ENCODE data around the gene ALPK3. TPM values are rescaled to one million over a fixed set of nuclear protein-coding genes. Genes with fewer than 3 reads are reported as not detected.
A peak's percentile ranks its signal among the peaks of the same experiment; 100 is the strongest.
"Not testable (repeated sequence)": the region's sequence is repeated elsewhere in the genome, so short reads cannot be mapped to it uniquely, and the experiment has no call there.

The ALPK3 gene
- polyA plus RNA-seq, 3 donors from 2014 or later: not detected

- Mint-ChIP-seq H3K36me3 (no peaks in the 10 kb centered on the region), H3K4me1 (no peaks in the 10 kb centered on the region), H3K4me3 (no peak overlapping the region)
Observed at GRCh38 chr15:84834229-84834955, 17.2 kb downstream of the ALPK3 start.

GRCh38 chr15:84834969-84835368, 17.8 kb downstream of the ALPK3 start:
- Mint-ChIP-seq H3K36me3 (no peaks in the 10 kb centered on the region), H3K27ac (no peak overlapping the region), H3K27me3 (ENCODE audit: low read depth in 3 of 3) (peaks cover 3% of the 10 kb centered on the region in 3 donors), H3K4me1 (no peaks in the 10 kb centered on the region), H3K4me3 (no peak overlapping the region), H3K9me3 (no peaks in the 10 kb centered on the region)
- DNase-seq: no peak

More at GRCh38 chr15:84834229-84834955, 17.2 kb downstream of the ALPK3 start:
- Mint-ChIP-seq H3K27ac (no peak overlapping the region), H3K27me3 (ENCODE audit: low read depth in 3 of 3) (peaks cover 3% of the 10 kb centered on the region in 3 donors), H3K9me3 (no peaks in the 10 kb centered on the region)
- DNase-seq: no peak

GRCh38 chr15:84835661-84836337, 18.6 kb downstream of the ALPK3 start:
- H3K4me3 Mint-ChIP-seq: no peak overlapping the region
- no peaks in the 10 kb centered on the region for H3K4me1 Mint-ChIP-seq
- no peak overlapping the region for H3K27ac Mint-ChIP-seq
- peaks cover 3% of the 10 kb centered on the region in 3 donors for H3K27me3 Mint-ChIP-seq (ENCODE audit: low read depth in 3 of 3)
- H3K9me3 Mint-ChIP-seq: no peaks in the 10 kb centered on the region
- no peak for DNase-seq
- H3K36me3 Mint-ChIP-seq: no peaks in the 10 kb centered on the region

GRCh38 chr15:84836844-84837243, 19.7 kb downstream of the ALPK3 start:
- no peak for DNase-seq
- H3K4me3 Mint-ChIP-seq: no peak overlapping the region
- no peak overlapping the region for H3K27ac Mint-ChIP-seq
- H3K36me3 Mint-ChIP-seq: no peaks in the 10 kb centered on the region
- H3K27me3 Mint-ChIP-seq (ENCODE audit: low read depth in 3 of 3): peaks cover 3 to 5% (median 3%) of the 10 kb centered on the region in 3 donors
- H3K9me3 Mint-ChIP-seq: no peaks in the 10 kb centered on the region
- no peaks in the 10 kb centered on the region for H3K4me1 Mint-ChIP-seq

- Mint-ChIP-seq H3K27me3 (ENCODE audit: low read depth in 3 of 3) (peaks cover 3 to 5% (median 3%) of the 10 kb centered on the region in 3 donors), H3K4me1 (no peaks in the 10 kb centered on the region), H3K4me3 (no peak overlapping the region), H3K27ac (no peak overlapping the region), H3K9me3 (no peaks in the 10 kb centered on the region), H3K36me3 (no peaks in the 10 kb centered on the region)
- DNase-seq: no peak
Observed at GRCh38 chr15:84839714-84840113, 22.6 kb downstream of the ALPK3 start.

GRCh38 chr15:84840255-84840654, 23.1 kb downstream of the ALPK3 start:
- H3K27ac Mint-ChIP-seq: no peak overlapping the region
- no peak overlapping the region for H3K4me3 Mint-ChIP-seq
- no peaks in the 10 kb centered on the region for H3K36me3 Mint-ChIP-seq
- no peaks in the 10 kb centered on the region for H3K4me1 Mint-ChIP-seq
- no peak for DNase-seq
- H3K27me3 Mint-ChIP-seq (ENCODE audit: low read depth in 3 of 3): peaks cover 3 to 5% (median 3%) of the 10 kb centered on the region in 3 donors
- H3K9me3 Mint-ChIP-seq: no peaks in the 10 kb centered on the region

GRCh38 chr15:84840741-84841429, 23.7 kb downstream of the ALPK3 start:
- Mint-ChIP-seq H3K27ac (no peak overlapping the region), H3K36me3 (no peaks in the 10 kb centered on the region), H3K27me3 (ENCODE audit: low read depth in 3 of 3) (peaks cover 3 to 5% (median 3%) of the 10 kb centered on the region in 3 donors), H3K9me3 (peaks cover 0 to 2% (median 0%) of the 10 kb centered on the region in 6 donors), H3K4me1 (no peaks in the 10 kb centered on the region), H3K4me3 (no peak overlapping the region)
- DNase-seq: no peak

- peaks cover 0 to 4% (median 2%) of the 10 kb centered on the region in 3 donors for H3K27me3 Mint-ChIP-seq (ENCODE audit: low read depth in 3 of 3)
- H3K4me3 Mint-ChIP-seq: no peak overlapping the region
- H3K27ac Mint-ChIP-seq: no peak overlapping the region
- no peaks in the 10 kb centered on the region for H3K4me1 Mint-ChIP-seq
- peaks cover 7 to 16% (median 14%) of the 10 kb centered on the region in 6 donors for H3K9me3 Mint-ChIP-seq
- no peak for DNase-seq
- peaks cover 6 to 14% (median 6%) of the 10 kb centered on the region in 3 donors for H3K36me3 Mint-ChIP-seq
Observed at GRCh38 chr15:84842781-84843180, 25.6 kb downstream of the ALPK3 start.

- H3K4me3 Mint-ChIP-seq: no peak overlapping the region
- peaks cover 6 to 18% (median 10%) of the 10 kb centered on the region in 3 donors for H3K36me3 Mint-ChIP-seq
- H3K27ac Mint-ChIP-seq: no peak overlapping the region
- H3K4me1 Mint-ChIP-seq: no peaks in the 10 kb centered on the region
- peaks cover 0 to 4% (median 2%) of the 10 kb centered on the region in 3 donors for H3K27me3 Mint-ChIP-seq (ENCODE audit: low read depth in 3 of 3)
- DNase-seq: no peak
- peaks cover 7 to 16% (median 15%) of the 10 kb centered on the region in 6 donors for H3K9me3 Mint-ChIP-seq
Observed at GRCh38 chr15:84844964-84845363, 27.8 kb downstream of the ALPK3 start.

GRCh38 chr15:84845631-84846030, 28.5 kb downstream of the ALPK3 start:
- DNase-seq: peak in 2 of 3 donors; percentile 4 to 12
- not testable (repeated sequence) for H3K4me3 Mint-ChIP-seq; H3K27ac Mint-ChIP-seq; H3K4me1 Mint-ChIP-seq; H3K27me3 Mint-ChIP-seq (ENCODE audit: low read depth in 3 of 3)
- Mint-ChIP-seq H3K36me3 (peaks cover 6 to 18% (median 10%) of the 10 kb centered on the region in 3 donors), H3K9me3 (peaks cover 7 to 16% (median 15%) of the 10 kb centered on the region in 6 donors)

GRCh38 chr15:84846269-84846668, 29.1 kb downstream of the ALPK3 start:
- H3K27me3 Mint-ChIP-seq (ENCODE audit: low read depth in 3 of 3): peaks cover 0 to 4% (median 2%) of the 10 kb centered on the region in 3 donors
- H3K4me3 Mint-ChIP-seq: no peak overlapping the region
- H3K9me3 Mint-ChIP-seq: peaks cover 7 to 16% (median 15%) of the 10 kb centered on the region in 6 donors
- no peaks in the 10 kb centered on the region for H3K4me1 Mint-ChIP-seq
- H3K36me3 Mint-ChIP-seq: peaks cover 6 to 18% (median 10%) of the 10 kb centered on the region in 3 donors
- no peak for DNase-seq
- H3K27ac Mint-ChIP-seq: no peak overlapping the region

- H3K27me3 Mint-ChIP-seq (ENCODE audit: low read depth in 3 of 3): peaks cover 0 to 2% (median 2%) of the 10 kb centered on the region in 3 donors
- H3K27ac Mint-ChIP-seq: no peak overlapping the region
- peaks cover 7 to 16% (median 15%) of the 10 kb centered on the region in 6 donors for H3K9me3 Mint-ChIP-seq
- peaks cover 6 to 18% (median 10%) of the 10 kb centered on the region in 3 donors for H3K36me3 Mint-ChIP-seq
- no peak for DNase-seq
- no peak overlapping the region for H3K4me3 Mint-ChIP-seq
- no peaks in the 10 kb centered on the region for H3K4me1 Mint-ChIP-seq
Observed at GRCh38 chr15:84847382-84847781, 30.2 kb downstream of the ALPK3 start.

GRCh38 chr15:84852212-84852611, 35.1 kb downstream of the ALPK3 start:
- Mint-ChIP-seq H3K4me1 (no peaks in the 10 kb centered on the region), H3K9me3 (peaks cover under 1 to 7% (median 4%) of the 10 kb centered on the region in 6 donors), H3K36me3 (peaks cover 2 to 14% (median 5%) of the 10 kb centered on the region in 3 donors), H3K4me3 (no peak overlapping the region), H3K27me3 (ENCODE audit: low read depth in 3 of 3) (peaks cover 0 to 2% (median 2%) of the 10 kb centered on the region in 3 donors), H3K27ac (no peak overlapping the region)
- no peak for DNase-seq

- H3K4me1 Mint-ChIP-seq: no peaks in the 10 kb centered on the region
- H3K27ac Mint-ChIP-seq: no peak overlapping the region
- H3K27me3 Mint-ChIP-seq (ENCODE audit: low read depth in 3 of 3): peaks cover 0 to 2% (median 0%) of the 10 kb centered on the region in 3 donors
- H3K4me3 Mint-ChIP-seq: no peak overlapping the region
- peaks cover 0 to 7% (median 0%) of the 10 kb centered on the region in 3 donors for H3K36me3 Mint-ChIP-seq
- H3K9me3 Mint-ChIP-seq: no peaks in the 10 kb centered on the region
- no peak for DNase-seq
Observed at GRCh38 chr15:84855136-84855535, 38.0 kb downstream of the ALPK3 start.

All from immature natural killer cell (primary cell).